Measurements from ENCODE around the gene TLR8. TPM values are rescaled to one million over a fixed set of nuclear protein-coding genes. Genes with fewer than 3 reads are reported as not detected.

TLR8 gene
- total and polyA plus RNA-seq, 2 of the 13 experiments (the other 11 are each of a cell fraction or from before 2014, with no cell fraction given), result not detected

DNA sequence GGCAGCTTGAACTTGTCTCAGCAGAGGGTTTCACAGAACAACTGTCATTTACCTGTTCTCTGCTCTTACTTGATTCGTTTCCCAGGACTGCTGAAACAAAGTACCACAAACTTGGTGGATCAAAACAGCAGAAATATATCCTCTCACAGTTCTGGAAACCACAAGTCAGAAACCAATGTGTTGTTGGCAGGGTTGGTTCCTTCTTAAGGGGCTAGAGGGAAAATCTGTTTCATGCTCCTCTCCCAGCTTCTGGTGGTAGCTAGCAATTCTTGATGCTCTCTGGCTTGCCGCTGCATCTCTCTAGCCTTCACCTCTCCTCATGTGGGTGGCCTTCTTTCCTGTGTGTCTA is 4.7 kb downstream of the TLR8 start:
- Histone ChIP-seq H3K27me3 (ENCODE audit: control insufficient read depth in 1 of 2, insufficient read depth in 2 of 2, low read length in 2 of 2) (no peaks in the 10 kb centered on the region), H3K79me2 (ENCODE audit: insufficient read depth, low read length) (no peaks in the 10 kb centered on the region), H3K9ac (ENCODE audit: insufficient read depth, low read depth, low read length) (no peak overlapping the region), H3K27ac (ENCODE audit: extremely low read length, insufficient read depth, low read length) (no peak overlapping the region), H3K36me3 (replicated peaks in 1 of 2; ENCODE audit: control insufficient read depth in 1 of 2, insufficient read depth in 2 of 2, low read length in 2 of 2) (no peaks in the 10 kb centered on the region), H3K9me3 (ENCODE audit: low read length) (no peaks in the 10 kb centered on the region), H3K4me1 (ENCODE audit: insufficient read depth, low read length) (no peaks in the 10 kb centered on the region), H4K20me1 (ENCODE audit: insufficient read depth, low read length) (no peaks in the 10 kb centered on the region), H3K4me2 (ENCODE audit: low read depth, low read length) (no peak overlapping the region), H3K4me3 (replicated peaks in 1 of 3; ENCODE audit: insufficient read depth in 1 of 3, low read depth in 2 of 3, low read length in 3 of 3) (no peak overlapping the region), H2AFZ (ENCODE audit: low read length) (no peak overlapping the region)
- POLR2A ChIA-PET, result no interaction called here
- ATAC-seq (no peak), DNase-seq (ENCODE audit: low spot score) (no peak), FAIRE-seq (no peak)
- intact Hi-C loops (cut with micrococcal nuclease; ENCODE audit: unreplicated experiment), result no loop called here
- WGBS (ENCODE audit: low lambda C conversion rate), result 44% methylated on average over 2 of the region's 2 CpGs
- no peak for TF ChIP-seq PHF20 (CRISPR knock-in tag; IDR thresholded peaks at IDR 0.05)
- TF ChIP-seq, protein P1, sequence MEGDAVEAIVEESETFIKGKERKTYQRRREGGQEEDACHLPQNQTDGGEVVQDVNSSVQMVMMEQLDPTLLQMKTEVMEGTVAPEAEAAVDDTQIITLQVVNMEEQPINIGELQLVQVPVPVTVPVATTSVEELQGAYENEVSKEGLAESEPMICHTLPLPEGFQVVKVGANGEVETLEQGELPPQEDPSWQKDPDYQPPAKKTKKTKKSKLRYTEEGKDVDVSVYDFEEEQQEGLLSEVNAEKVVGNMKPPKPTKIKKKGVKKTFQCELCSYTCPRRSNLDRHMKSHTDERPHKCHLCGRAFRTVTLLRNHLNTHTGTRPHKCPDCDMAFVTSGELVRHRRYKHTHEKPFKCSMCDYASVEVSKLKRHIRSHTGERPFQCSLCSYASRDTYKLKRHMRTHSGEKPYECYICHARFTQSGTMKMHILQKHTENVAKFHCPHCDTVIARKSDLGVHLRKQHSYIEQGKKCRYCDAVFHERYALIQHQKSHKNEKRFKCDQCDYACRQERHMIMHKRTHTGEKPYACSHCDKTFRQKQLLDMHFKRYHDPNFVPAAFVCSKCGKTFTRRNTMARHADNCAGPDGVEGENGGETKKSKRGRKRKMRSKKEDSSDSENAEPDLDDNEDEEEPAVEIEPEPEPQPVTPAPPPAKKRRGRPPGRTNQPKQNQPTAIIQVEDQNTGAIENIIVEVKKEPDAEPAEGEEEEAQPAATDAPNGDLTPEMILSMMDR (CRISPR knock-in tag; IDR thresholded peaks at IDR 0.05), result no peak
- no peak for TF ChIP-seq MYNN (CRISPR knock-in tag; IDR thresholded peaks at IDR 0.05; ENCODE audit: low read depth)
- TF ChIP-seq ZNF251 (CRISPR knock-in tag; IDR thresholded peaks at IDR 0.05), result no peak
- TF ChIP-seq ZNF34 (CRISPR knock-in tag; IDR thresholded peaks at IDR 0.05; ENCODE audit: borderline replicate concordance), result no peak
- TF ChIP-seq, protein P2, sequence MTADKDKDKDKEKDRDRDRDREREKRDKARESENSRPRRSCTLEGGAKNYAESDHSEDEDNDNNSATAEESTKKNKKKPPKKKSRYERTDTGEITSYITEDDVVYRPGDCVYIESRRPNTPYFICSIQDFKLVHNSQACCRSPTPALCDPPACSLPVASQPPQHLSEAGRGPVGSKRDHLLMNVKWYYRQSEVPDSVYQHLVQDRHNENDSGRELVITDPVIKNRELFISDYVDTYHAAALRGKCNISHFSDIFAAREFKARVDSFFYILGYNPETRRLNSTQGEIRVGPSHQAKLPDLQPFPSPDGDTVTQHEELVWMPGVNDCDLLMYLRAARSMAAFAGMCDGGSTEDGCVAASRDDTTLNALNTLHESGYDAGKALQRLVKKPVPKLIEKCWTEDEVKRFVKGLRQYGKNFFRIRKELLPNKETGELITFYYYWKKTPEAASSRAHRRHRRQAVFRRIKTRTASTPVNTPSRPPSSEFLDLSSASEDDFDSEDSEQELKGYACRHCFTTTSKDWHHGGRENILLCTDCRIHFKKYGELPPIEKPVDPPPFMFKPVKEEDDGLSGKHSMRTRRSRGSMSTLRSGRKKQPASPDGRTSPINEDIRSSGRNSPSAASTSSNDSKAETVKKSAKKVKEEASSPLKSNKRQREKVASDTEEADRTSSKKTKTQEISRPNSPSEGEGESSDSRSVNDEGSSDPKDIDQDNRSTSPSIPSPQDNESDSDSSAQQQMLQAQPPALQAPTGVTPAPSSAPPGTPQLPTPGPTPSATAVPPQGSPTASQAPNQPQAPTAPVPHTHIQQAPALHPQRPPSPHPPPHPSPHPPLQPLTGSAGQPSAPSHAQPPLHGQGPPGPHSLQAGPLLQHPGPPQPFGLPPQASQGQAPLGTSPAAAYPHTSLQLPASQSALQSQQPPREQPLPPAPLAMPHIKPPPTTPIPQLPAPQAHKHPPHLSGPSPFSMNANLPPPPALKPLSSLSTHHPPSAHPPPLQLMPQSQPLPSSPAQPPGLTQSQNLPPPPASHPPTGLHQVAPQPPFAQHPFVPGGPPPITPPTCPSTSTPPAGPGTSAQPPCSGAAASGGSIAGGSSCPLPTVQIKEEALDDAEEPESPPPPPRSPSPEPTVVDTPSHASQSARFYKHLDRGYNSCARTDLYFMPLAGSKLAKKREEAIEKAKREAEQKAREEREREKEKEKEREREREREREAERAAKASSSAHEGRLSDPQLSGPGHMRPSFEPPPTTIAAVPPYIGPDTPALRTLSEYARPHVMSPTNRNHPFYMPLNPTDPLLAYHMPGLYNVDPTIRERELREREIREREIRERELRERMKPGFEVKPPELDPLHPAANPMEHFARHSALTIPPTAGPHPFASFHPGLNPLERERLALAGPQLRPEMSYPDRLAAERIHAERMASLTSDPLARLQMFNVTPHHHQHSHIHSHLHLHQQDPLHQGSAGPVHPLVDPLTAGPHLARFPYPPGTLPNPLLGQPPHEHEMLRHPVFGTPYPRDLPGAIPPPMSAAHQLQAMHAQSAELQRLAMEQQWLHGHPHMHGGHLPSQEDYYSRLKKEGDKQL (CRISPR knock-in tag; IDR thresholded peaks at IDR 0.05; ENCODE audit: low read depth), result no peak
- no peak for TF ChIP-seq ZSCAN22 (CRISPR knock-in tag; IDR thresholded peaks at IDR 0.05)
- TF ChIP-seq, protein P3, sequence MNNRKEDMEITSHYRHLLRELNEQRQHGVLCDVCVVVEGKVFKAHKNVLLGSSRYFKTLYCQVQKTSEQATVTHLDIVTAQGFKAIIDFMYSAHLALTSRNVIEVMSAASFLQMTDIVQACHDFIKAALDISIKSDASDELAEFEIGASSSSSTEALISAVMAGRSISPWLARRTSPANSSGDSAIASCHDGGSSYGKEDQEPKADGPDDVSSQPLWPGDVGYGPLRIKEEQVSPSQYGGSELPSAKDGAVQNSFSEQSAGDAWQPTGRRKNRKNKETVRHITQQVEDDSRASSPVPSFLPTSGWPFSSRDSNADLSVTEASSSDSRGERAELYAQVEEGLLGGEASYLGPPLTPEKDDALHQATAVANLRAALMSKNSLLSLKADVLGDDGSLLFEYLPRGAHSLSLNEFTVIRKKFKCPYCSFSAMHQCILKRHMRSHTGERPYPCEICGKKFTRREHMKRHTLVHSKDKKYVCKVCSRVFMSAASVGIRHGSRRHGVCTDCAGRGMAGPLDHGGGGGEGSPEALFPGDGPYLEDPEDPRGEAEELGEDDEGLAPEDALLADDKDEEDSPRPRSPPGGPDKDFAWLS (CRISPR knock-in tag; IDR thresholded peaks at IDR 0.05; ENCODE audit: borderline replicate concordance), result no peak
- no peak for TF ChIP-seq CREB1 (IDR thresholded peaks at IDR 0.05)
- no peak for TF ChIP-seq CREB1 (CRISPR knock-in tag; IDR thresholded peaks at IDR 0.05)
- TF ChIP-seq ZNF335 (CRISPR knock-in tag; IDR thresholded peaks at IDR 0.05), result no peak
- in situ Hi-C loops (cut with HindIII; ENCODE audit: extremely low pct_ligation_motif_present, low pct_unique_long_range_greater_than_20kb), result no loop called here
- CTCF ChIA-PET (ENCODE audit: low intra/inter-chr PET ratio, low total read pairs), result no interaction called here
- no TSS peak for BruUV-seq (replicated peaks)

All from HepG2 (cell line).